Jurkat, Clone E6-1 (cell line): ENCODE measurements around the gene MYADML2.
"Not testable (repeated sequence)": the region's sequence is repeated elsewhere in the genome, so short reads cannot be mapped to it uniquely, and the experiment has no call there.

Experiments
- DNase-seq: peaks from one replicate; pipeline ENCODE4 v3.0.0-alpha.2; 2011; ENCODE audit warnings: low read depth, low spot score
- H3K4me3 ChIP-seq: 2 replicates; pipeline ENCODE4 v1.5.1; 2011; ENCODE audit warnings: mild to moderate bottlenecking, low read length, control low read depth, moderate library complexity

The MYADML2 gene

GRCh38 chr17:81961087-81961511 is 14.1 kb upstream of the MYADML2 start, which contains the start of gene NOTUM:
TSS of gene NOTUM (minus strand) at chr17:81961187. CDS start at chr17:81960909, 278 bp downstream.
- no peak for DNase-seq
- no peak within 1 kb of the TSS for H3K4me3 ChIP-seq

GRCh38 chr17:81960130-81960958 is 13.3 kb upstream of the MYADML2 start:
- H3K4me3 ChIP-seq, result no peak overlapping the region
- DNase-seq, result no peak

- peak overlapping the region; percentile 33 for H3K4me3 ChIP-seq
- DNase-seq, result no peak
These were observed 12.5 kb upstream of the MYADML2 start for GRCh38 chr17:81959362-81960129.

GRCh38 chr17:81958633-81959342 is 11.8 kb upstream of the MYADML2 start:
- peak overlapping the region; percentile 33 for H3K4me3 ChIP-seq
- DNase-seq, result no peak

GRCh38 chr17:81957691-81958432 is 10.8 kb upstream of the MYADML2 start:
- no peak overlapping the region for H3K4me3 ChIP-seq
- no peak for DNase-seq

- no peak for DNase-seq
- no peak overlapping the region for H3K4me3 ChIP-seq
These were observed 9.9 kb upstream of the MYADML2 start for GRCh38 chr17:81956607-81957589.

- no peak overlapping the region for H3K4me3 ChIP-seq
- no peak for DNase-seq
These were observed 8.9 kb upstream of the MYADML2 start for GRCh38 chr17:81955756-81956544.

- no peak for DNase-seq
- H3K4me3 ChIP-seq, result no peak overlapping the region
These were observed 8.1 kb upstream of the MYADML2 start for GRCh38 chr17:81955058-81955681.

GRCh38 chr17:81954131-81955057 is 7.4 kb upstream of the MYADML2 start:
- no peak for DNase-seq
- no peak overlapping the region for H3K4me3 ChIP-seq

GRCh38 chr17:81953443-81953842 is 6.4 kb upstream of the MYADML2 start:
- not testable (repeated sequence) for DNase-seq, H3K4me3 ChIP-seq

GRCh38 chr17:81952792-81953228 is 5.8 kb upstream of the MYADML2 start:
- DNase-seq, result no peak
- H3K4me3 ChIP-seq, result no peak overlapping the region

GRCh38 chr17:81951785-81952684 is 5.0 kb upstream of the MYADML2 start:
- H3K4me3 ChIP-seq, result no peak overlapping the region

GRCh38 chr17:81950501-81950900 is 3.5 kb upstream of the MYADML2 start:
- no peak overlapping the region for H3K4me3 ChIP-seq
- DNase-seq, result no peak

More at GRCh38 chr17:81951785-81952684, 5.0 kb upstream of the MYADML2 start:
- no peak for DNase-seq

- DNase-seq, result no peak
- H3K4me3 ChIP-seq, result no peak overlapping the region
These were observed 1.8 kb upstream of the MYADML2 start for GRCh38 chr17:81948635-81949378.
